ENCODE results near the gene SLC16A5.
A peak's percentile ranks its signal among the peaks of the same experiment; 100 is the strongest.
"Not testable (repeated sequence)": the region's sequence is repeated elsewhere in the genome, so short reads cannot be mapped to it uniquely, and the experiment has no call there.

SLC16A5 gene

GRCh38 chr17:75129576-75129975 is 41.8 kb downstream of the SLC16A5 start:
- Histone ChIP-seq H3K9me3 (ENCODE audit: control insufficient read depth, insufficient read depth, low read length) (no peaks in the 10 kb centered on the region), H3K4me3 (ENCODE audit: low read depth, low read length) (no peak overlapping the region), H3K27ac (ENCODE audit: low read depth, low read length) (no peak overlapping the region), H3K27me3 (ENCODE audit: control insufficient read depth, insufficient read depth, low read length) (no peaks in the 10 kb centered on the region), H3K9ac (ENCODE audit: low read depth, low read length) (no peak overlapping the region), H3K36me3 (ENCODE audit: control insufficient read depth, insufficient read depth, low read length) (peaks cover 16% of the 10 kb centered on the region), H3K4me1 (ENCODE audit: control insufficient read depth, insufficient read depth, low read length) (peaks cover 4% of the 10 kb centered on the region)

- peaks cover 4% of the 10 kb centered on the region for H3K4me1 ChIP-seq (ENCODE audit: control insufficient read depth, insufficient read depth, low read length)
- H3K36me3 ChIP-seq (ENCODE audit: control insufficient read depth, insufficient read depth, low read length) = peaks cover 22% of the 10 kb centered on the region
- peak overlapping the region; percentile 95 for H3K27ac ChIP-seq (ENCODE audit: low read depth, low read length)
- H3K4me3 ChIP-seq (ENCODE audit: low read depth, low read length) = peak overlapping the region; percentile 86
- H3K9ac ChIP-seq (ENCODE audit: low read depth, low read length) = no peak overlapping the region
- no peaks in the 10 kb centered on the region for H3K9me3 ChIP-seq (ENCODE audit: control insufficient read depth, insufficient read depth, low read length)
- no peaks in the 10 kb centered on the region for H3K27me3 ChIP-seq (ENCODE audit: control insufficient read depth, insufficient read depth, low read length)
These were observed 42.4 kb downstream of the SLC16A5 start for GRCh38 chr17:75130059-75130631.

GRCh38 chr17:75130632-75131277 is 43.0 kb downstream of the SLC16A5 start:
- Histone ChIP-seq H3K9me3 (ENCODE audit: control insufficient read depth, insufficient read depth, low read length) (no peaks in the 10 kb centered on the region), H3K27ac (ENCODE audit: low read depth, low read length) (peak overlapping the region; percentile 95), H3K36me3 (ENCODE audit: control insufficient read depth, insufficient read depth, low read length) (peaks cover 28% of the 10 kb centered on the region), H3K4me3 (ENCODE audit: low read depth, low read length) (peak overlapping the region; percentile 86), H3K9ac (ENCODE audit: low read depth, low read length) (peak overlapping the region; percentile 87), H3K4me1 (ENCODE audit: control insufficient read depth, insufficient read depth, low read length) (peaks cover 4% of the 10 kb centered on the region), H3K27me3 (ENCODE audit: control insufficient read depth, insufficient read depth, low read length) (no peaks in the 10 kb centered on the region)

GRCh38 chr17:75131278-75132017 is 43.7 kb downstream of the SLC16A5 start, which contains the start of gene NT5C:
Gene NT5C (minus strand): TSS chr17:75131742. CDS start chr17:75131707, 35 bp downstream.
- Histone ChIP-seq H3K4me1 (ENCODE audit: control insufficient read depth, insufficient read depth, low read length) (peaks cover 4% of the 10 kb centered on the region), H3K9ac (ENCODE audit: low read depth, low read length) (peak within 1 kb of the TSS; percentile 87), H3K4me3 (ENCODE audit: low read depth, low read length) (peak within 1 kb of the TSS; percentile 86), H3K9me3 (ENCODE audit: control insufficient read depth, insufficient read depth, low read length) (no peaks in the 10 kb centered on the region), H3K27ac (ENCODE audit: low read depth, low read length) (peak within 1 kb of the TSS; percentile 95), H3K36me3 (ENCODE audit: control insufficient read depth, insufficient read depth, low read length) (peaks cover 35% of the 10 kb centered on the region), H3K27me3 (ENCODE audit: control insufficient read depth, insufficient read depth, low read length) (no peaks in the 10 kb centered on the region)

GRCh38 chr17:75132018-75133000 is 44.6 kb downstream of the SLC16A5 start:
- peak overlapping the region; percentile 95 for H3K27ac ChIP-seq (ENCODE audit: low read depth, low read length)
- not testable (repeated sequence) for H3K9me3 ChIP-seq (ENCODE audit: control insufficient read depth, insufficient read depth, low read length); H3K27me3 ChIP-seq (ENCODE audit: control insufficient read depth, insufficient read depth, low read length); H3K4me1 ChIP-seq (ENCODE audit: control insufficient read depth, insufficient read depth, low read length)
- peak overlapping the region; percentile 86 for H3K4me3 ChIP-seq (ENCODE audit: low read depth, low read length)
- peaks cover 44% of the 10 kb centered on the region for H3K36me3 ChIP-seq (ENCODE audit: control insufficient read depth, insufficient read depth, low read length)
- peak overlapping the region; percentile 87 for H3K9ac ChIP-seq (ENCODE audit: low read depth, low read length)

GRCh38 chr17:75133001-75133400 is 45.2 kb downstream of the SLC16A5 start:
- Histone ChIP-seq H3K9ac (ENCODE audit: low read depth, low read length) (no peak overlapping the region), H3K4me1 (ENCODE audit: control insufficient read depth, insufficient read depth, low read length) (peaks cover 4% of the 10 kb centered on the region), H3K27me3 (ENCODE audit: control insufficient read depth, insufficient read depth, low read length) (no peaks in the 10 kb centered on the region), H3K4me3 (ENCODE audit: low read depth, low read length) (no peak overlapping the region), H3K9me3 (ENCODE audit: control insufficient read depth, insufficient read depth, low read length) (no peaks in the 10 kb centered on the region), H3K27ac (ENCODE audit: low read depth, low read length) (peak overlapping the region; percentile 35), H3K36me3 (ENCODE audit: control insufficient read depth, insufficient read depth, low read length) (peaks cover 45% of the 10 kb centered on the region)

- peaks cover 53% of the 10 kb centered on the region for H3K36me3 ChIP-seq (ENCODE audit: control insufficient read depth, insufficient read depth, low read length)
- H3K27ac ChIP-seq (ENCODE audit: low read depth, low read length); H3K4me1 ChIP-seq (ENCODE audit: control insufficient read depth, insufficient read depth, low read length); H3K9ac ChIP-seq (ENCODE audit: low read depth, low read length); H3K4me3 ChIP-seq (ENCODE audit: low read depth, low read length); H3K27me3 ChIP-seq (ENCODE audit: control insufficient read depth, insufficient read depth, low read length); H3K9me3 ChIP-seq (ENCODE audit: control insufficient read depth, insufficient read depth, low read length): not testable (repeated sequence)
These were observed 46.0 kb downstream of the SLC16A5 start for GRCh38 chr17:75133607-75134347.

GRCh38 chr17:75135452-75135851 is 47.7 kb downstream of the SLC16A5 start:
- H3K9me3 ChIP-seq (ENCODE audit: control insufficient read depth, insufficient read depth, low read length) = no peaks in the 10 kb centered on the region
- H3K27ac ChIP-seq (ENCODE audit: low read depth, low read length) = peak overlapping the region; percentile 21
- no peak overlapping the region for H3K9ac ChIP-seq (ENCODE audit: low read depth, low read length)
- H3K4me3 ChIP-seq (ENCODE audit: low read depth, low read length) = no peak overlapping the region
- peaks cover 2% of the 10 kb centered on the region for H3K4me1 ChIP-seq (ENCODE audit: control insufficient read depth, insufficient read depth, low read length)
- peaks cover 53% of the 10 kb centered on the region for H3K36me3 ChIP-seq (ENCODE audit: control insufficient read depth, insufficient read depth, low read length)
- H3K27me3 ChIP-seq (ENCODE audit: control insufficient read depth, insufficient read depth, low read length) = no peaks in the 10 kb centered on the region

- Histone ChIP-seq H3K27me3 (ENCODE audit: control insufficient read depth, insufficient read depth, low read length) (no peaks in the 10 kb centered on the region), H3K4me1 (ENCODE audit: control insufficient read depth, insufficient read depth, low read length) (no peaks in the 10 kb centered on the region), H3K9me3 (ENCODE audit: control insufficient read depth, insufficient read depth, low read length) (no peaks in the 10 kb centered on the region), H3K4me3 (ENCODE audit: low read depth, low read length) (no peak overlapping the region), H3K27ac (ENCODE audit: low read depth, low read length) (no peak overlapping the region), H3K36me3 (ENCODE audit: control insufficient read depth, insufficient read depth, low read length) (peaks cover 58% of the 10 kb centered on the region), H3K9ac (ENCODE audit: low read depth, low read length) (no peak overlapping the region)
These were observed 48.2 kb downstream of the SLC16A5 start for GRCh38 chr17:75135946-75136345.

- peaks cover 74% of the 10 kb centered on the region for H3K36me3 ChIP-seq (ENCODE audit: control insufficient read depth, insufficient read depth, low read length)
These were observed 50.0 kb downstream of the SLC16A5 start for GRCh38 chr17:75137762-75138161.

More at GRCh38 chr17:75137762-75138161, 50.0 kb downstream of the SLC16A5 start:
- H3K4me3 ChIP-seq (ENCODE audit: low read depth, low read length); H3K9me3 ChIP-seq (ENCODE audit: control insufficient read depth, insufficient read depth, low read length); H3K27ac ChIP-seq (ENCODE audit: low read depth, low read length); H3K27me3 ChIP-seq (ENCODE audit: control insufficient read depth, insufficient read depth, low read length); H3K4me1 ChIP-seq (ENCODE audit: control insufficient read depth, insufficient read depth, low read length); H3K9ac ChIP-seq (ENCODE audit: low read depth, low read length): not testable (repeated sequence)

All from HUES48 (cell line).